Body of pancreas (tissue), 4 donors: ENCODE measurements around the gene CCDC198.

ENCODE experiments used
- POLR2A ChIP-seq, 3 donors: fragments of 450-650 bp; IDR thresholded peaks; one replicate each; pipeline ENCODE4 v1.6.1; 2016; ENCODE audit warnings: antibody characterized with exemption in 3 of 3, mild to moderate bottlenecking in 2 of 3
- TF ChIP-seq, protein P1 (sequence below), 7 experiments: fragments of 450-650 bp in 4 of 7; fragments of 200-600 bp in 3 of 7; sonication (generic) in 3 of 7; IDR thresholded peaks; one replicate each; pipeline ENCODE4 v1.5.1; 2016 to 2019; ENCODE audit warnings: antibody characterized with exemption in 7 of 7

DNA sequence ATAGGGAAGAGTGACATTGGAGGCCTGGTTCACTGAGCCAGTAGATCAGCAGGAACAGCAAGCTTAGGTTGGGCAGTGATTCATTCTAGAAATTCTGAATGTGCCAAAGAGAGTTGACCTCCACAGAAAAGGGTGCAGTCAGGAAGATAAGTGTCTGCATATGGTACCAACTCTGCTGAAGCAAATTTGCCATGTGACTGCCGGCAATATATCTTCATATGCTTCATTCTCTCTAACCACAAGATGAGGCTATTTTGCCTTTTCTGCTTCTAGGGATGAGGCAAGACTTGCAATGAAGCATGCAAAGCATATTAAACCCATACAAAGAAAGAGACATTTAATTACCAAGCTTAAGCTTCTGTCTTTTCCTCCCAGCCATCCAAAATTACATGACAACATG, 13.6 kb downstream of the CCDC198 start:
- no peak for TF ChIP-seq POLR2A (IDR thresholded peaks at IDR 0.05)
- TF ChIP-seq, protein P1, sequence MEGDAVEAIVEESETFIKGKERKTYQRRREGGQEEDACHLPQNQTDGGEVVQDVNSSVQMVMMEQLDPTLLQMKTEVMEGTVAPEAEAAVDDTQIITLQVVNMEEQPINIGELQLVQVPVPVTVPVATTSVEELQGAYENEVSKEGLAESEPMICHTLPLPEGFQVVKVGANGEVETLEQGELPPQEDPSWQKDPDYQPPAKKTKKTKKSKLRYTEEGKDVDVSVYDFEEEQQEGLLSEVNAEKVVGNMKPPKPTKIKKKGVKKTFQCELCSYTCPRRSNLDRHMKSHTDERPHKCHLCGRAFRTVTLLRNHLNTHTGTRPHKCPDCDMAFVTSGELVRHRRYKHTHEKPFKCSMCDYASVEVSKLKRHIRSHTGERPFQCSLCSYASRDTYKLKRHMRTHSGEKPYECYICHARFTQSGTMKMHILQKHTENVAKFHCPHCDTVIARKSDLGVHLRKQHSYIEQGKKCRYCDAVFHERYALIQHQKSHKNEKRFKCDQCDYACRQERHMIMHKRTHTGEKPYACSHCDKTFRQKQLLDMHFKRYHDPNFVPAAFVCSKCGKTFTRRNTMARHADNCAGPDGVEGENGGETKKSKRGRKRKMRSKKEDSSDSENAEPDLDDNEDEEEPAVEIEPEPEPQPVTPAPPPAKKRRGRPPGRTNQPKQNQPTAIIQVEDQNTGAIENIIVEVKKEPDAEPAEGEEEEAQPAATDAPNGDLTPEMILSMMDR (IDR thresholded peaks at IDR 0.05), result no peak
